Esophagus muscularis mucosa (tissue), 3 donors: Measurements from ENCODE around the gene ABI3.

Experiments used
- POLR2AphosphoS5 ChIP-seq, 2 donors: sonication (generic); formaldehyde crosslinking; IDR thresholded peaks; one replicate each; pipeline ENCODE4 v1.6.1; 2017; ENCODE audit warnings: antibody characterized with exemption in 2 of 2
- TF ChIP-seq, protein P1 (sequence below), 3 experiments: fragments of 200-600 bp in 2 of 3; fragments of 450-650 bp in 1 of 3; sonication (generic) in 2 of 3; IDR thresholded peaks; one replicate each; pipeline ENCODE4 v1.5.1; 2017 to 2019; ENCODE audit warnings: antibody characterized with exemption in 3 of 3, mild to moderate bottlenecking in 2 of 3, moderate library complexity in 1 of 3

DNA sequence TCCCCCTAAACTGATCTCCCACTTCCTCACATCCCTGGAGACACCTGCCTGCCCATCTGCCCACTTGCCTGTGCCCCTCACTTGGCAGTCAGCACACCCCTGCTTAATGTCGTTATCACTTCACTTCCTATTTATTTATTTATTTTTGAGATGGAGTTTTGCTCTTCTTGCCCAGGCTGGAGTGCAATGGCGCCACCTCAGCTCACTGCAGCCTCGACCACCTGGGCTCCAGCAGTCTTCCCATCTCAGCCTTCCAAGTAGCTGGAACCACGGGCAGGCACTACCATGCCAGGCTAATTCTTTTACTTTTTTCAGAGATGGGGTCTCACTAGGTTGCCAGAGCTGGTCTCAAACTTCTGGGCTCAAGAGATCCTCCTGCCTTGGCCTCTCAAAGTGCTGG is 43.6 kb downstream of the ABI3 start:
- TF ChIP-seq POLR2AphosphoS5 (IDR thresholded peaks at IDR 0.05) = no peak
- TF ChIP-seq, protein P1, sequence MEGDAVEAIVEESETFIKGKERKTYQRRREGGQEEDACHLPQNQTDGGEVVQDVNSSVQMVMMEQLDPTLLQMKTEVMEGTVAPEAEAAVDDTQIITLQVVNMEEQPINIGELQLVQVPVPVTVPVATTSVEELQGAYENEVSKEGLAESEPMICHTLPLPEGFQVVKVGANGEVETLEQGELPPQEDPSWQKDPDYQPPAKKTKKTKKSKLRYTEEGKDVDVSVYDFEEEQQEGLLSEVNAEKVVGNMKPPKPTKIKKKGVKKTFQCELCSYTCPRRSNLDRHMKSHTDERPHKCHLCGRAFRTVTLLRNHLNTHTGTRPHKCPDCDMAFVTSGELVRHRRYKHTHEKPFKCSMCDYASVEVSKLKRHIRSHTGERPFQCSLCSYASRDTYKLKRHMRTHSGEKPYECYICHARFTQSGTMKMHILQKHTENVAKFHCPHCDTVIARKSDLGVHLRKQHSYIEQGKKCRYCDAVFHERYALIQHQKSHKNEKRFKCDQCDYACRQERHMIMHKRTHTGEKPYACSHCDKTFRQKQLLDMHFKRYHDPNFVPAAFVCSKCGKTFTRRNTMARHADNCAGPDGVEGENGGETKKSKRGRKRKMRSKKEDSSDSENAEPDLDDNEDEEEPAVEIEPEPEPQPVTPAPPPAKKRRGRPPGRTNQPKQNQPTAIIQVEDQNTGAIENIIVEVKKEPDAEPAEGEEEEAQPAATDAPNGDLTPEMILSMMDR (IDR thresholded peaks at IDR 0.05) = no peak
